Measurements from ENCODE around the gene ARID3A.
"Not testable (repeated sequence)": the region's sequence is repeated elsewhere in the genome, so short reads cannot be mapped to it uniquely, and the experiment has no call there.

DNA sequence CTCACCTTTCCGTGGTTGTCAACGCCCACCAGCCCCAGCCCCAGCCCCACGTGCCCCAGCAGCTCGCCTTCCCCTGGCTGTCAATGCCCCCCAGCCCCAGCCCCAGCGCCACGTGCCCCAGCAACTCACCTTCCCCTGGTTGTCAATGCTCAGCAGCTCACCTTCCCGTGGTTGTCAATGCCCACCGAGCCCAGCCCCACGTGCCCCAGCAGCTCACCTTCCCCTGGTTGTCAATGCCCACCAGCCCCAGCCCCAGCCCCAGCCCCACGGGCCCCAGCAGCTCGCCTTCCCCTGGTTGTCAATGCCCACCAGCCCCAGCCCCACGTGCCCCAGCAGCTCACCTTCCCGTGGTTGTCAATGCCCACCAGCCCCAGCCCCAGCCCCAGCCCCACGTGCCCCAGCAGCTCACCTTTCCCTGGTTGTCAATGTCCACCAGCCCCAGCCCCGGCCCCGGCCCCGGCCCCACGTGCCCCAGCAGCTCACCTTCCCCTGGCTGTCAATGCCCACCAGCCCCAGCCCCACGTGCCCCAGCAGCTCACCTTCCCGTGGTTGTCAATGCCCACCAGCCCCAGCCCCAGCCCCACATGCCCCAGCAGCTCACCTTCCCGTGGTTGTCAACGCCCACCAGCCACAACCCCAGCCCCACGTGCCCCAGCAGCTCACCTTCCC, 47.7 kb upstream of the ARID3A start:
- TF ChIP-seq, protein P1, sequence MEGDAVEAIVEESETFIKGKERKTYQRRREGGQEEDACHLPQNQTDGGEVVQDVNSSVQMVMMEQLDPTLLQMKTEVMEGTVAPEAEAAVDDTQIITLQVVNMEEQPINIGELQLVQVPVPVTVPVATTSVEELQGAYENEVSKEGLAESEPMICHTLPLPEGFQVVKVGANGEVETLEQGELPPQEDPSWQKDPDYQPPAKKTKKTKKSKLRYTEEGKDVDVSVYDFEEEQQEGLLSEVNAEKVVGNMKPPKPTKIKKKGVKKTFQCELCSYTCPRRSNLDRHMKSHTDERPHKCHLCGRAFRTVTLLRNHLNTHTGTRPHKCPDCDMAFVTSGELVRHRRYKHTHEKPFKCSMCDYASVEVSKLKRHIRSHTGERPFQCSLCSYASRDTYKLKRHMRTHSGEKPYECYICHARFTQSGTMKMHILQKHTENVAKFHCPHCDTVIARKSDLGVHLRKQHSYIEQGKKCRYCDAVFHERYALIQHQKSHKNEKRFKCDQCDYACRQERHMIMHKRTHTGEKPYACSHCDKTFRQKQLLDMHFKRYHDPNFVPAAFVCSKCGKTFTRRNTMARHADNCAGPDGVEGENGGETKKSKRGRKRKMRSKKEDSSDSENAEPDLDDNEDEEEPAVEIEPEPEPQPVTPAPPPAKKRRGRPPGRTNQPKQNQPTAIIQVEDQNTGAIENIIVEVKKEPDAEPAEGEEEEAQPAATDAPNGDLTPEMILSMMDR (IDR thresholded peaks at IDR 0.05): not testable (repeated sequence)
- not testable (repeated sequence) for TF ChIP-seq POLR2AphosphoS5 (IDR thresholded peaks at IDR 0.05)

Measured in sigmoid colon (tissue), 4 donors.